ENCODE results near the gene TTC12. TPM values are rescaled to one million over a fixed set of nuclear protein-coding genes. Genes with fewer than 3 reads are reported as not detected.

Gene TTC12
- total RNA-seq = 1.6 TPM

- DNase-seq (ENCODE audit: low spot score in 2 of 2) (peak; percentile 86 to 92), FAIRE-seq (no peak)
Observed at GRCh38 chr11:113314389-113315301, at the start of gene TTC12. TTC12 (plus strand) TSS chr11:113314583; CDS start chr11:113316258, 1,675 bp downstream.

- FAIRE-seq = no peak
Observed at GRCh38 chr11:113265362-113265761, 49.0 kb upstream of the TTC12 start.

GRCh38 chr11:113267493-113267892 lies 46.9 kb upstream of the TTC12 start:
- FAIRE-seq = no peak

More at GRCh38 chr11:113265362-113265761, 49.0 kb upstream of the TTC12 start:
- no peak for DNase-seq (ENCODE audit: low spot score in 2 of 2)

GRCh38 chr11:113269096-113269495 lies 45.3 kb upstream of the TTC12 start:
- FAIRE-seq (no peak), DNase-seq (ENCODE audit: low spot score in 2 of 2) (no peak)

More at GRCh38 chr11:113267493-113267892, 46.9 kb upstream of the TTC12 start:
- DNase-seq (ENCODE audit: low spot score in 2 of 2) = no peak

GRCh38 chr11:113269636-113270035 lies 44.7 kb upstream of the TTC12 start:
- FAIRE-seq (no peak), DNase-seq (ENCODE audit: low spot score in 2 of 2) (no peak)

GRCh38 chr11:113270080-113270479 lies 44.3 kb upstream of the TTC12 start:
- DNase-seq (ENCODE audit: low spot score in 2 of 2) = no peak
- no peak for FAIRE-seq

- FAIRE-seq (no peak), DNase-seq (ENCODE audit: low spot score in 2 of 2) (no peak)
Observed at GRCh38 chr11:113271551-113272245, 42.7 kb upstream of the TTC12 start.

GRCh38 chr11:113272281-113272680 lies 42.1 kb upstream of the TTC12 start:
- DNase-seq (ENCODE audit: low spot score in 2 of 2) (no peak), FAIRE-seq (no peak)

- DNase-seq (ENCODE audit: low spot score in 2 of 2) (no peak), FAIRE-seq (no peak)
Observed at GRCh38 chr11:113272927-113273615, 41.3 kb upstream of the TTC12 start.

GRCh38 chr11:113273720-113274119 lies 40.7 kb upstream of the TTC12 start:
- DNase-seq (ENCODE audit: low spot score in 2 of 2) = no peak
- FAIRE-seq = no peak

- FAIRE-seq = no peak
- DNase-seq (ENCODE audit: low spot score in 2 of 2) = peak in 1 of 2 donors; percentile 40
Observed at GRCh38 chr11:113274713-113275582, 39.4 kb upstream of the TTC12 start.

- no peak for FAIRE-seq
- DNase-seq (ENCODE audit: low spot score in 2 of 2) = no peak
Observed at GRCh38 chr11:113275602-113276001, 38.8 kb upstream of the TTC12 start.

- no peak for FAIRE-seq
- DNase-seq (ENCODE audit: low spot score in 2 of 2) = no peak
Observed at GRCh38 chr11:113276466-113276865, 37.9 kb upstream of the TTC12 start.

GRCh38 chr11:113277907-113278306 lies 36.5 kb upstream of the TTC12 start:
- no peak for FAIRE-seq
- DNase-seq (ENCODE audit: low spot score in 2 of 2) = no peak

- no peak for DNase-seq (ENCODE audit: low spot score in 2 of 2)
- FAIRE-seq = no peak
Observed at GRCh38 chr11:113278481-113278880, 35.9 kb upstream of the TTC12 start.

- FAIRE-seq (no peak), DNase-seq (ENCODE audit: low spot score in 2 of 2) (no peak)
Observed at GRCh38 chr11:113278925-113279324, 35.5 kb upstream of the TTC12 start.

- DNase-seq (ENCODE audit: low spot score in 2 of 2) (no peak), FAIRE-seq (no peak)
Observed at GRCh38 chr11:113279591-113279990, 34.8 kb upstream of the TTC12 start.

GRCh38 chr11:113281052-113281725 lies 33.2 kb upstream of the TTC12 start:
- DNase-seq (ENCODE audit: low spot score in 2 of 2) (no peak), FAIRE-seq (no peak)

GRCh38 chr11:113282898-113283437 lies 31.4 kb upstream of the TTC12 start:
- FAIRE-seq (no peak), DNase-seq (ENCODE audit: low spot score in 2 of 2) (no peak)

Data from frontal cortex (tissue), 4 donors.